Memory B cell (primary cell): ENCODE results near the gene RNU7-1.

Source experiments
- ATAC-seq: fragments of 150-1000 bp; cut with Tn5 transposase; 2 replicates; pipeline ENCODE4 v1.10.0; 2021; ENCODE audit warnings: low read depth, mild to moderate bottlenecking, moderate library complexity
- DNase-seq, 2 donors: peaks; one replicate each; pipeline ENCODE4 v3.0.0; 2022; ENCODE audit warnings: low spot score in 2 of 2
- H3K27ac Mint-ChIP-seq: one replicate; pipeline ENCODE4 v1.8.0; 2022; ENCODE audit warnings: mild to moderate bottlenecking, moderate library complexity, mixed read lengths
- H3K27me3 Mint-ChIP-seq: one replicate; pipeline ENCODE4 v1.8.0; 2022; ENCODE audit warnings: mixed read lengths
- H3K36me3 Mint-ChIP-seq: one replicate; pipeline ENCODE4 v1.8.0; 2022; ENCODE audit warnings: mild to moderate bottlenecking, mixed read lengths
- H3K4me1 Mint-ChIP-seq: one replicate; pipeline ENCODE4 v1.8.0; 2022; ENCODE audit warnings: mixed read lengths
- H3K4me3 Mint-ChIP-seq: one replicate; pipeline ENCODE4 v1.8.0; 2022; ENCODE audit warnings: mild to moderate bottlenecking, moderate library complexity, mixed read lengths
- H3K9me3 Mint-ChIP-seq: one replicate; pipeline ENCODE4 v1.8.0; 2022; ENCODE audit warnings: mixed read lengths

RNU7-1 gene

GRCh38 chr12:6982532-6982931 is 38.9 kb downstream of the RNU7-1 start:
- Mint-ChIP-seq H3K36me3 (peaks cover 8% of the 10 kb centered on the region), H3K27ac (no peak overlapping the region), H3K4me3 (no peak overlapping the region), H3K4me1 (no peaks in the 10 kb centered on the region), H3K9me3 (no peaks in the 10 kb centered on the region), H3K27me3 (no peaks in the 10 kb centered on the region)
- DNase-seq (no peak), ATAC-seq (no peak)

GRCh38 chr12:6987956-6988553 is 44.4 kb downstream of the RNU7-1 start:
- H3K4me1 Mint-ChIP-seq = no peaks in the 10 kb centered on the region
- H3K36me3 Mint-ChIP-seq = peaks cover 5% of the 10 kb centered on the region
- DNase-seq = no peak
- no peak overlapping the region for H3K4me3 Mint-ChIP-seq
- no peak for ATAC-seq
- no peak overlapping the region for H3K27ac Mint-ChIP-seq
- no peaks in the 10 kb centered on the region for H3K27me3 Mint-ChIP-seq
- no peaks in the 10 kb centered on the region for H3K9me3 Mint-ChIP-seq
